ENCODE results near the gene HBS1L. TPM values are rescaled to one million over a fixed set of nuclear protein-coding genes. Genes with fewer than 3 reads are reported as not detected.

HBS1L gene
- total RNA-seq, 1 experiment from 2014 or later = 97.0 TPM

DNA sequence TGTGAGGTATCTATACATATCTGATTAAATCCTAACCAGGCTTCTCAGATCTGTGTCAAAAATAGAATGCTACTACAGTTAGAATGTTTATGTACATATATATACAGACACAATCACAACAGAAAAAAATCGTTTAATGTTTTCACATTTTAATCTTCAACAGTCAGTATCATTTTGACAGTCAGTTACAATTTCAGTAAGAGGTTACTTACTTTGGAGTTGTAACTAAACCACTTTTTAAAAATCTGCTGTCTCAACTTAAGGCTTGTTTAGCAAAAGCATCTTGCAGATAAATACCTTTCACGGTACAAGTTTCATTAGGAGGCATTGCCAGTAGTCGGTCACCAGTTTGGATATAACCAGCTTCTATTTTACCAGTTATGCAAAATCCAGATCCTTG is 72.5 kb downstream of the HBS1L start:
- ChIA-PET POLR2A (interaction anchor here (0.6 kb wide), 1 partner anchor 25 kb away, joined by 4 read pairs; no protein-coding TSS in a partner anchor), CTCF (no interaction called here)
- Mint-ChIP-seq H3K4me3 (ENCODE audit: unreplicated experiment) (no peak overlapping the region), H3K27me3 (ENCODE audit: insufficient read depth, unreplicated experiment) (no peaks in the 10 kb centered on the region), H3K36me3 (ENCODE audit: insufficient read depth, unreplicated experiment) (peaks cover 30% of the 10 kb centered on the region), H3K4me1 (ENCODE audit: insufficient read depth, unreplicated experiment) (peaks cover 13% of the 10 kb centered on the region), H3K27ac (ENCODE audit: low read depth, unreplicated experiment) (no peak overlapping the region), H3K9me3 (ENCODE audit: unreplicated experiment) (no peaks in the 10 kb centered on the region)
- BruUV-seq (replicated peaks) = no TSS peak
- intact Hi-C loops (cut with micrococcal nuclease) = no loop called here
- TF ChIP-seq, protein P1, sequence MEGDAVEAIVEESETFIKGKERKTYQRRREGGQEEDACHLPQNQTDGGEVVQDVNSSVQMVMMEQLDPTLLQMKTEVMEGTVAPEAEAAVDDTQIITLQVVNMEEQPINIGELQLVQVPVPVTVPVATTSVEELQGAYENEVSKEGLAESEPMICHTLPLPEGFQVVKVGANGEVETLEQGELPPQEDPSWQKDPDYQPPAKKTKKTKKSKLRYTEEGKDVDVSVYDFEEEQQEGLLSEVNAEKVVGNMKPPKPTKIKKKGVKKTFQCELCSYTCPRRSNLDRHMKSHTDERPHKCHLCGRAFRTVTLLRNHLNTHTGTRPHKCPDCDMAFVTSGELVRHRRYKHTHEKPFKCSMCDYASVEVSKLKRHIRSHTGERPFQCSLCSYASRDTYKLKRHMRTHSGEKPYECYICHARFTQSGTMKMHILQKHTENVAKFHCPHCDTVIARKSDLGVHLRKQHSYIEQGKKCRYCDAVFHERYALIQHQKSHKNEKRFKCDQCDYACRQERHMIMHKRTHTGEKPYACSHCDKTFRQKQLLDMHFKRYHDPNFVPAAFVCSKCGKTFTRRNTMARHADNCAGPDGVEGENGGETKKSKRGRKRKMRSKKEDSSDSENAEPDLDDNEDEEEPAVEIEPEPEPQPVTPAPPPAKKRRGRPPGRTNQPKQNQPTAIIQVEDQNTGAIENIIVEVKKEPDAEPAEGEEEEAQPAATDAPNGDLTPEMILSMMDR (IDR thresholded peaks at IDR 0.05; ENCODE audit: unreplicated experiment) = no peak
- DNase-seq (ENCODE audit: unreplicated experiment) = no peak

DNA sequence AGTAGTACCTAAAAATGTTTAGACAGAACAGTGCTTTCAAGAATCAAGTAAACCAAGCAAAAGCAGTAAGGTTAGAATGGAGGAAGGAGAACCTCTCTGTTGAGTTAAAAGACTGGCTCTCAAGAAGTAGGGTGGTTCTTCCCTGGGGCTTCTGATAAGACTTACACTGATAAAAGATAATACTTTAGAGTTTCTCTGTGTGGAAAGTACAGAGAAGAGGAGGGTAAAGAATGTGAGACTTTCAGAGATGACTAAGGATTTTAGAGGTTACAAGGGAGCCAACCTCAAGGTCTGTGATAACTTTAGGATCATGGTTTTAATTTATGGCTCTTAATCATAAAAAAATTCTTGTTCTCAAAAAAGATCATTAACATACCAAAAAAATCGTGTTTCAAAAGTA is 73.8 kb downstream of the HBS1L start:
- peaks cover 13% of the 10 kb centered on the region for H3K4me1 Mint-ChIP-seq (ENCODE audit: insufficient read depth, unreplicated experiment)
- no peaks in the 10 kb centered on the region for H3K27me3 Mint-ChIP-seq (ENCODE audit: insufficient read depth, unreplicated experiment)
- TF ChIP-seq, protein P1 (IDR thresholded peaks at IDR 0.05; ENCODE audit: unreplicated experiment) = no peak
- H3K36me3 Mint-ChIP-seq (ENCODE audit: insufficient read depth, unreplicated experiment) = peaks cover 30% of the 10 kb centered on the region
- H3K27ac Mint-ChIP-seq (ENCODE audit: low read depth, unreplicated experiment) = no peak overlapping the region
- CTCF ChIA-PET = interaction anchor here (0.7 kb wide), 1 partner anchor 176 kb away, joined by 3 read pairs; no protein-coding TSS in a partner anchor
- intact Hi-C loops (cut with micrococcal nuclease) = no loop called here
- no TSS peak for BruUV-seq (replicated peaks)
- POLR2A ChIA-PET = no interaction called here
- H3K9me3 Mint-ChIP-seq (ENCODE audit: unreplicated experiment) = no peaks in the 10 kb centered on the region
- no peak for DNase-seq (ENCODE audit: unreplicated experiment)
- no peak overlapping the region for H3K4me3 Mint-ChIP-seq (ENCODE audit: unreplicated experiment)

DNA sequence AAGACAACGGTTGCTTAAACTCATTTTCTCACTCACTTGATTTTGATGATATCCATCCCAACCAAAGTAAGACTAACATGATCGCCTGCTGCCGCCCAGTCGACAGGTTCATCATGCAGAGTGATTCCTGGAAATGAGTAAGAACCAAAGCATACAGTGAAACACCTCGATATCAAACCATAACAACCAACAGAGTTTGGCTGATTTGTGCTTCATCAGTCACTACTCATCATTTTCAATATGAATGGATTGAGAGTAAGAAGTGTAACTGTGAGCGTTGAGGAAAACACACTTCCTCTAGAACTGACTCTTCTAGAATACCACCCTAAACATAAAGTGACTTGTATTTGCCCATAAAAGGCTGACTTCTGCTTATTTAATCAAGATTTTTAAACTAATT is 75.5 kb downstream of the HBS1L start:
- Mint-ChIP-seq H3K4me1 (ENCODE audit: insufficient read depth, unreplicated experiment) (peaks cover 6% of the 10 kb centered on the region), H3K4me3 (ENCODE audit: unreplicated experiment) (no peak overlapping the region), H3K27me3 (ENCODE audit: insufficient read depth, unreplicated experiment) (no peaks in the 10 kb centered on the region), H3K36me3 (ENCODE audit: insufficient read depth, unreplicated experiment) (peaks cover 23% of the 10 kb centered on the region), H3K9me3 (ENCODE audit: unreplicated experiment) (no peaks in the 10 kb centered on the region), H3K27ac (ENCODE audit: low read depth, unreplicated experiment) (no peak overlapping the region)
- intact Hi-C loops (cut with micrococcal nuclease) = no loop called here
- TF ChIP-seq, protein P1 (IDR thresholded peaks at IDR 0.05; ENCODE audit: unreplicated experiment) = no peak
- no peak for DNase-seq (ENCODE audit: unreplicated experiment)
- ChIA-PET CTCF (no interaction called here), POLR2A (no interaction called here)
- BruUV-seq (replicated peaks) = no TSS peak

DNA sequence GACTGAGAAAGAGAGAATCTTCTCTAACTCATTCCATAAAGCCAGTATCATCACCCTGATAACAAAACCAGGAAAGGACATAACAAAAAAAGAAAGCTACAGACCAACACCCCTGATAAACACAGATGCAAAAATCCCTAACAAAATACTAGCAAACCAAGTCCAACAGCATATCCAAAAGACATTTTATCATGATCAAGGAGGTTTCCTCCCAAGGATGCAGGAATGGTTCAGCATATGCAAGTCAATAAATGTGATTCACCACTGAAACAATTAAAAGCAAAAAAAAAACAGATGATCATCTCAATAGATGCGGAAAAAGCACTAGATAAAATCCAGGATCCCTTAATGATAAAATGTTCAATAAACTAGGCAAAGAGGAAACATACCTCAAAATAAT is 80.3 kb downstream of the HBS1L start:
- POLR2A ChIA-PET = no interaction called here
- CTCF ChIA-PET = no interaction called here
- H3K4me1 Mint-ChIP-seq (ENCODE audit: insufficient read depth, unreplicated experiment) = no peaks in the 10 kb centered on the region
- H3K27me3 Mint-ChIP-seq (ENCODE audit: insufficient read depth, unreplicated experiment) = no peaks in the 10 kb centered on the region
- DNase-seq (ENCODE audit: unreplicated experiment) = no peak
- intact Hi-C loops (cut with micrococcal nuclease) = no loop called here
- H3K36me3 Mint-ChIP-seq (ENCODE audit: insufficient read depth, unreplicated experiment) = peaks cover 19% of the 10 kb centered on the region
- no peak overlapping the region for H3K4me3 Mint-ChIP-seq (ENCODE audit: unreplicated experiment)
- H3K27ac Mint-ChIP-seq (ENCODE audit: low read depth, unreplicated experiment) = peak overlapping the region; percentile 27
- TF ChIP-seq, protein P1 (IDR thresholded peaks at IDR 0.05; ENCODE audit: unreplicated experiment) = no peak
- no TSS peak for BruUV-seq (replicated peaks)
- H3K9me3 Mint-ChIP-seq (ENCODE audit: unreplicated experiment) = no peaks in the 10 kb centered on the region
